ENCODE measurements around the gene ACADSB. TPM values are rescaled to one million over a fixed set of nuclear protein-coding genes. Genes with fewer than 3 reads are reported as not detected.

Gene ACADSB
- total RNA-seq, 1 donor from 2014 or later, result 21.1 TPM

DNA sequence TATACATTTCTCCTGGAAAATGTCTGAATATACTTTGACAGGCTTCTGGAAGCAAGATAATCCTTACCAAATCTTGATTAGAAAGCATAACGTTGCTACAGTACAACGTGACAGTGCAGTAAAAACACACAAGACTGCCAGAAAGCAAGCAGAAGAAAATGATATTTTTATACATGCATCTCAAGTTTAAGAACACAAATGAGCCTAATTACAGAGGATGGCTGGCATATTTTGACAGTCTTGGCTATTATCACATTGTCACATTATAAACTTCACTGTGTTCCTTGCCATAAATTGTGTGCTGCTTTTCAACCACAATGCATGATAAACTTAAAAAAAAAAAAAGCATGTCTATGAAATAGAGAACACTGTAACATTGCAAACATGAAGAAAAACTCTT is 4.5 kb upstream of the ACADSB start:
- ATAC-seq, result no peak

GRCh38 chr10:123007558-123008354 is 1.1 kb upstream of the ACADSB start:
- ATAC-seq, result peak; percentile 71

DNA sequence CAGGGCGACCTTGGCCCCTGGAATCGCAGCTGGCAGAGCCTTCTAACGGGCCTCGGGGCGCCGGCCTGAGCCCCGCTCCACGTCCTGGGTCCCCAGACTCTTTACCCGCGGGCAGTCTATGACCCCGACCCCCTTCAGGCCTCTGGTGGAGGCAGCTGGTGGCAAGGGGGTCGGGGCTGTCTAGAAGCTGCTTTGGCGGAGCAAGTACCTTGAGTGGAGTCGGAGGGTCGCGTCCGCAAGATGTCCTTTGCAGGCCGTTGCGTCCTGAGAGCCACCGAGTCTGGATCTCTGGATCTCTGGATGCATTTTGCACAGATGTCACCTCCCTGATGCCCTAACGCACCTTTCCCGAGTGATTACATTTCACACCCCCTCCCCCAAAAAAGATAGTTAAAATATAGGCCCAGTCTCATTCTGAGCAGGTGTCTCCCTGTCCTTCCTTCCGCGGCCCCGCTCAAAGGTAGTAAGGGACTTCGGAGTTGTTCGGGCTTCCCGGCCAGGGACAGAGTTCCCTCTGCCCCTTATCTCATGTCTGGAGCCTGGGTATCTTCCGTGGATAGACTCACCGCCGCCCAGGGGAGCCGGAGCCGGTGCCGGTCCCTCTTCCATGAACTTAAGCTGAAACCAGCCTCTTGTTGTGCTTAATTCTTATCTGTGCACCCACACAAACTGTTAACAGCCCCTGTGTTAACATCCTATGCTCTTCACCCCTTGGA is 457 bp downstream of the ACADSB start:
- ATAC-seq, result no peak

DNA sequence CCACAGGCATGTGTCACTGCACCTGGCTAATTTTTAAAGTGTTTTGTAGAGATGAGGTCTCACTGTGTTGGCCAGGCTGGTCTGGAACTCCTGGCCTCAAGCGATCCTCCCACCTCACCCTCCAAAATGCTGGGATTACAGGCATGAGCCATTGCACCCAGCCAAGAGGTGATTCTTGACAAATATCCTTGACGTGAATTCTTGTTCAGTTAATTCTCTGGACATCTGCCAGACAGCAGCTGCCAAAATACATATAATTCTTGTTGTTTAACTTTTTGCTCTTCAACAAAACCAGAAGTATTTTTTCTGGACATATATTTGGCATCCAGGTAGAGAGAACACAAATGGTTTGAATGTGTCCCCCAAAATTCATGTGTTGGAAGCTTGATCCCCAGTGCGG is 3.2 kb downstream of the ACADSB start:
- ATAC-seq, result no peak

- ATAC-seq, result peak; percentile 71
Measured at GRCh38 chr10:123013456-123014419, 4.9 kb downstream of the ACADSB start.

DNA sequence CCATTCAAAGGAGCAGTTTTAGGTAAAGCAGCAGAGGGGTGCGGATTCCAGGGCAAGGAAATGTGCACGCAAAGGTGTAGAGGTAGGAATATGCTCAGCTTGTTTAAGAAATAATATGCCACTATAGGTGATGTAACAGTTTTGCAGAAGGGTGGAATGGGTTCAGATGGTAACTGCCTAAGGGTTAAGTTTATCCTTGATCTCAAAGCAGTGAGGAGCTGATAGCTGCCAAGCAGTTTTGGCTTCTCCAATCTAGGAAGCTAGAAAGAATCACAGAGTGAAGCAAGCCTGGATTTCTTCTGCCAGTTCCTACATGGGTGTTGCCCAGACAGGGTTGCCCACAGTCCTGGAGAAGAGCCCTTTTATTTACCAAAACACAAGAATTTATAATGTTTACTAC is 6.0 kb downstream of the ACADSB start:
- peak; percentile 63 for ATAC-seq

- ATAC-seq, result no peak
Measured at GRCh38 chr10:123016228-123016627, 7.4 kb downstream of the ACADSB start.

DNA sequence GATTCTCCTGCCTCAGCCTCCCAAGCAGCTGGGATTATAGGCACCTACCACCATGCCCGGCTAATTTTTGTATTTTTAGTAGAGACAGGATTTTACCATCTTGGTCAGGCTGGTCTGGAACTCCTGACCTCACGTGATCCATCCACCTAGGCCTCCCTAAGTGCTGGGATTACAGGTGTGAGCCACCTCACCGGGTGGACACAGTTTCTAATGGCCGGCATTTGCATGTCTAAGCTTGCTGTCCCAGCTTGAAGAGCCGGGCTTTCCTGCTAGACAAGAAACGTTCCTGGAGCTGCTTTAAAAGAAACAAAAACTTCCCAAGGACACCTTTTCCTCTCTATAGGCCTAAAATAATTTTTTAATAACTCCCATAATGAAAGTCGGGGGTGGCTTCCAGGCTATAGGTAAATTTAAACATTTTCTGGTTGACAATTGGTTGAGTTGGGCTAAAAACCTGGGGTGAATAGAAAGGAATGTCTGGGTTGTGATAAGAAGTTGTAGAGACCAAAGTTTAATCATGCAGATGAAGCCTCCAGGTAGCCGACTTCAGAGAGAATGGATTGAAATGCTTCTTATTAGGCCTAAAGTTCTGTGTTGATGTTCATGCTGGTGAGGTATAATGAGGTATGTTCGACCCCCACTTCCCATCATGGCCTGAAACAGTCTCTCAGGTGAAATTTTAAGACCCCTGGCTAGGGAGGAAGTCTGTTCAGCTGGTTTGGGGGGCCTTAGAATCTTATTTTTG is 8.8 kb downstream of the ACADSB start:
- peak; percentile 85 for ATAC-seq

DNA sequence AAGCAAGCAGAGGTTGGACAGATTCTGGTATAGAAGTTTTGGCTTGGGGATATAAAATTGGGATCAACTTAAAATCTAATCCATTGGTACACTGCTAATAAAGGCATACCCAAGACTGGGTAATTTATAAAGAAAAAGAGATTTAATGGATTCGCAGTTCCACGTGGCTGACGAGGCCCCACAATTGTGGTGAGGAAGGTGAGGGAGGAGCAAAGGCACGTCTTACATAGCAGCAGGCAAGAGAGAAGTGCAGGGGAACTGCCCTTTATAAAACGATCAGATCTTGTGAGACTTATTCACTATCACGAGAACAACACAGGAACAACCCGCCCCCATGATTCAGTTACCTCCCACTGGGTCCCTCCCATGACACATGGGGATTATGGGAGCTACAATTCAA is 9.7 kb downstream of the ACADSB start:
- no peak for ATAC-seq

DNA sequence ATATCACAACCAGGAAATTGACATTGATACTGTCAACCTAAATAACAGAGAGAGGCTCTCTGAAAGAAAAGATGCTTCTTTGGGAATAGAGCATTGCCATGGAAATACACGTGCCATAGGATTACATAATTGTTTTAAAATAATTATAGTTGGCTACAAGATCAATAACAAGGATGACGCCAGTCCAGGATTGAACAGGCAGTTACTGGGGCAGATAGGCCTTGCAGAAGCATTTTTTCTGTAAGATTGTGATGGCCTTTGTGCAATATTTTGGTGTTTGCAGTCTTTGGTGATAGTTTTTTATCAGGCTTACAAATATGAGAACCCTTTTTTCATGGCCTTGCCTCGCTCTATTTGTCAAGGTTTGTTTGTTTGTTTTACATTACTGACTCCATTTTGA is 10.5 kb downstream of the ACADSB start:
- no peak for ATAC-seq

GRCh38 chr10:123019941-123020703 is 11.3 kb downstream of the ACADSB start:
- no peak for ATAC-seq

DNA sequence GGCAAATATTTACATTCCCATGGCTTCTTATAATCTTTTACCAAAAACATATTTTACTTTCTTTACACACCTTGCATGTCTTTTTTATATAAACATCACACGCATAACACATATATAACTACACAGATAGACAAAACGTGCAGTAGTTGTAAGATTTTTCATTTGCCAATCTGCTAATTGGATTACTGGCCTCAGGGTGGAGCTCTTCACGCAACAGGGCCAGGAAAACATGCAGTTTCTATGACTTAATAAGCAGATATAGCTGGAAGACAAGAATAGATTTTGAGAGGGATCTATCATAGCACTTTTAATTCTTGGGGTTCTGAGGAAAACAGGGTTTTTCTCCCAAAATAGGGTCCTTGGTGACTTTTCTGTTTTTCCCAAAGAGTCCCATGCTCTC is 12.7 kb downstream of the ACADSB start:
- no peak for ATAC-seq

GRCh38 chr10:123024540-123024939 is 15.7 kb downstream of the ACADSB start:
- no peak for ATAC-seq

- no peak for ATAC-seq
Measured at GRCh38 chr10:123026302-123026701, 17.5 kb downstream of the ACADSB start.

DNA sequence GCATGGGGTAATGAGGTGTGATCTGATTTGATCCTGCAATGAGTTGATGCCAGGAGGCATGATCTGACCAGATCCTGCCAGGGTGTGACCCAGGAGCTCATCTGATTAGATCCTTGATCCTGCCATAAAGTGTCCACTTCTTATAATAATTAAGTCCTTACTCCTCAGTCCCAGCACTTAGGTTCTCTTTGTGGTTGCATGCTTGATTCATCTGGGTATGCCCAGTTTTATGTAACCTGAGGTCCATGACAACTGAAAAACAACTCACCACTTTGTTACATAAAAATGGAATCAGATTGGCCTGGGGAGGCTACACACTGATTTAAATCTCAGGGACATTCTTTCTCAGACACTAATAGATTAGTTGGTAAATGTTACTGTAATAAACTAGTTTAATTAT is 19.1 kb downstream of the ACADSB start:
- ATAC-seq, result no peak

DNA sequence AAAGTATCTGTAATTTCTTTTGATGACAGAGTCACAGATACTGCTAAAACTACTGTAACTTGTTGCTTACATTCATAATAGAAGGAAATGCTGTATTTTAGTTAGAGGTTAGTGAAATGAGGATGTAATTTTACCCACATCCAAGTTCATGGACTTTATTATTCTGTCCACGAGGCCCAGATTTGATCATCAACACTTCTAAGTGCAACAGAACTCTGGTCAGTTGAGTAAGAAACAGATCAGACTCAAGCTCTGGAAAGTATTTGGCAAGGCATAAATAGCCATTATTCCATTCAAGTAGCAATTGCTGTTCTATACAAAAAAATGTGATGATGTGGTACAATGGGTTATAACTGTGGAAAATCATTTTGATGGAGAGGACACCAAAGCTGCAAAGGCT is 22.3 kb downstream of the ACADSB start:
- ATAC-seq, result no peak

- ATAC-seq, result no peak
Measured at GRCh38 chr10:123034332-123034731, 25.5 kb downstream of the ACADSB start.

- ATAC-seq, result no peak
Measured at GRCh38 chr10:123035467-123036086, 26.8 kb downstream of the ACADSB start.

GRCh38 chr10:123038782-123039631 is 30.2 kb downstream of the ACADSB start:
- no peak for ATAC-seq

GRCh38 chr10:123039632-123039930 is 30.8 kb downstream of the ACADSB start:
- no peak for ATAC-seq
